OCI-LY7 (cell line): Measurements from ENCODE around the gene CTDSPL2. TPM values are rescaled to one million over a fixed set of nuclear protein-coding genes. Genes with fewer than 3 reads are reported as not detected.

Experiments
- BruUV-seq: library from RNA; stranded (reverse); fragments of 400-500 nt; replicated peaks from 2 replicates; lab custom pipeline; 2021; lab: Mats Ljungman, UMichigan
- CTCF ChIA-PET: fragments of 300-600 bp; sonication (Branson Sonifier 250); formaldehyde crosslinking; loops from one replicate; lab custom pipeline; 2022; ENCODE audit warnings: antibody characterized with exemption; ENCODE audit not compliant: unreplicated experiment; lab: Charles Lee
- POLR2A ChIA-PET: fragments of 300-600 bp; sonication (Branson Sonifier 250); formaldehyde crosslinking; loops from one replicate; lab custom pipeline; 2022; ENCODE audit warnings: antibody characterized with exemption; lab: Charles Lee
- DNase-seq: peaks from one replicate; pipeline ENCODE4 v3.0.0-alpha.2; 2015; ENCODE audit warnings: low spot score
- H2AFZ ChIP-seq: fragments of 200-600 bp; sonication (generic), shearing (Covaris generic); 2 replicates; pipeline ENCODE4 v1.6.1; 2014; ENCODE audit warnings: mild to moderate bottlenecking, antibody characterized with exemption, low read length, moderate library complexity
- H3K27ac ChIP-seq: fragments of 200-600 bp; sonication (generic); 2 replicates; pipeline ENCODE4 v1.5.1; 2014; ENCODE audit warnings: mixed run types, low read depth, mild to moderate bottlenecking, moderate library complexity, low read length, inconsistent platforms; ENCODE audit not compliant: poor library complexity, severe bottlenecking
- H3K36me3 ChIP-seq: fragments of 200-600 bp; sonication (generic); 2 replicates; pipeline ENCODE4 v1.6.1; 2014; ENCODE audit warnings: mild to moderate bottlenecking, antibody characterized with exemption, low read length, moderate library complexity, mixed read lengths; ENCODE audit not compliant: insufficient read depth
- H3K4me1 ChIP-seq: fragments of 200-600 bp; sonication (generic); 2 replicates; pipeline ENCODE4 v1.5.1; 2014; ENCODE audit warnings: mild to moderate bottlenecking, low read length; ENCODE audit not compliant: insufficient read depth, poor library complexity, severe bottlenecking
- H3K4me2 ChIP-seq: fragments of 200-600 bp; sonication (generic); 2 replicates; pipeline ENCODE4 v1.6.1; 2014; ENCODE audit warnings: mild to moderate bottlenecking, low read length
- H3K4me3 ChIP-seq: fragments of 200-600 bp; sonication (generic); 2 replicates; pipeline ENCODE4 v1.5.1; 2014; ENCODE audit warnings: mild to moderate bottlenecking, low read depth, low read length; ENCODE audit not compliant: poor library complexity, severe bottlenecking
- H3K79me2 ChIP-seq: fragments of 200-600 bp; sonication (generic); 2 replicates; pipeline ENCODE4 v1.6.1; 2016; ENCODE audit warnings: low read depth, mild to moderate bottlenecking, low read length, moderate library complexity, mixed read lengths; ENCODE audit not compliant: insufficient read depth
- H3K9me2 ChIP-seq: fragments of 200-600 bp; sonication (generic); 2 replicates; pipeline ENCODE4 v1.6.1; 2016; ENCODE audit warnings: mild to moderate bottlenecking, low read length, mixed read lengths; ENCODE audit not compliant: insufficient read depth
- H3K9me3 ChIP-seq: fragments of 200-600 bp; sonication (generic); 2 replicates; pipeline ENCODE4 v1.6.1; 2014; ENCODE audit warnings: mild to moderate bottlenecking, mixed run types, low read length, mixed read lengths
- H4K20me1 ChIP-seq: fragments of 200-600 bp; sonication (generic); 2 replicates; pipeline ENCODE4 v1.6.1; 2014; ENCODE audit warnings: mild to moderate bottlenecking, antibody characterized with exemption, low read length, moderate library complexity, mixed read lengths; ENCODE audit not compliant: insufficient read depth
- CTCF ChIP-seq: fragments of 200-600 bp; sonication (generic); conservative IDR thresholded peaks from 2 replicates; pipeline ENCODE4 v1.5.1; 2014; ENCODE audit warnings: mild to moderate bottlenecking, antibody characterized with exemption, low read length, moderate library complexity, mixed read lengths
- EZH2phosphoT487 ChIP-seq: fragments of 200-600 bp; sonication (generic); IDR thresholded peaks from 2 replicates; pipeline ENCODE4 v1.6.1; 2018; ENCODE audit warnings: low read depth, borderline replicate concordance, mild to moderate bottlenecking, mixed run types, antibody characterized with exemption, low read length, moderate library complexity, mixed read lengths
- intact Hi-C: fragments of 100-400 bp; cut with micrococcal nuclease; formaldehyde crosslinking; loops from one replicate; pipeline ENCODE4 v1.10.0; 2022; ENCODE audit not compliant: unreplicated experiment
- total RNA-seq, 2 experiments: library from RNA; depleted of rRNA in 1 of 2; stranded (reverse); fragments of >200 nt in 1 of 2; shearing (Covaris generic) in 1 of 2; gene quantifications; 2 replicates each; pipeline ENCODE4 v1.2.3, GENCODE V29; 2014 to 2022

CTDSPL2 gene
- total RNA-seq, 2 experiments from 2014 or later: 88.0 to 138 TPM

- CTCF ChIA-PET: no interaction called here
- POLR2A ChIA-PET: no interaction called here
- H3K4me2 ChIP-seq: no peak overlapping the region
These were observed 92.1 kb downstream of the CTDSPL2 start for GRCh38 chr15:44519537-44519936.

GRCh38 chr15:44525018-44525417 is 97.6 kb downstream of the CTDSPL2 start:
- TSS peak; percentile 15 for BruUV-seq
- Histone ChIP-seq H2AFZ (no peak overlapping the region), H3K27ac (no peak overlapping the region), H3K9me3 (no peaks in the 10 kb centered on the region), H4K20me1 (no peaks in the 10 kb centered on the region), H3K9me2 (no peaks in the 10 kb centered on the region), H3K4me3 (no peak overlapping the region), H3K79me2 (no peaks in the 10 kb centered on the region), H3K4me2 (no peak overlapping the region), H3K4me1 (no peaks in the 10 kb centered on the region), H3K36me3 (peaks cover 74% of the 10 kb centered on the region)
- ChIA-PET CTCF (no interaction called here), POLR2A (no interaction called here)
- TF ChIP-seq CTCF (no peak), EZH2phosphoT487 (no peak)
- DNase-seq: no peak
- intact Hi-C loops: no loop called here

More at GRCh38 chr15:44519537-44519936, 92.1 kb downstream of the CTDSPL2 start:
- DNase-seq: no peak
- H2AFZ ChIP-seq: no peak overlapping the region
- TF ChIP-seq EZH2phosphoT487: no peak
- no peaks in the 10 kb centered on the region for H4K20me1 ChIP-seq
- H3K4me1 ChIP-seq: no peaks in the 10 kb centered on the region
- no peaks in the 10 kb centered on the region for H3K9me2 ChIP-seq
- no peaks in the 10 kb centered on the region for H3K9me3 ChIP-seq
- H3K36me3 ChIP-seq: peaks cover 91% of the 10 kb centered on the region
- no peak overlapping the region for H3K27ac ChIP-seq
- BruUV-seq: no TSS peak
- no peaks in the 10 kb centered on the region; the same call in 1 of the 2 replicates for H3K79me2 ChIP-seq
- intact Hi-C loops: no loop called here
- no peak overlapping the region for H3K4me3 ChIP-seq

GRCh38 chr15:44527241-44527640 is 99.8 kb downstream of the CTDSPL2 start:
- H3K4me1 ChIP-seq: no peaks in the 10 kb centered on the region
- ChIA-PET CTCF (no interaction called here), POLR2A (no interaction called here)
- no peak overlapping the region for H2AFZ ChIP-seq
- no peaks in the 10 kb centered on the region for H3K9me3 ChIP-seq
- no peaks in the 10 kb centered on the region for H3K9me2 ChIP-seq
- TF ChIP-seq CTCF: no peak
- TF ChIP-seq EZH2phosphoT487: no peak
- no peak for DNase-seq
- H3K4me3 ChIP-seq: no peak overlapping the region
- no peak overlapping the region for H3K27ac ChIP-seq
- peaks cover 55% of the 10 kb centered on the region for H3K36me3 ChIP-seq
- BruUV-seq: no TSS peak
- H4K20me1 ChIP-seq: no peaks in the 10 kb centered on the region
- intact Hi-C loops: no loop called here
- no peak overlapping the region for H3K4me2 ChIP-seq
- no peaks in the 10 kb centered on the region for H3K79me2 ChIP-seq
